Measurements from ENCODE around the gene RNMT. TPM values are rescaled to one million over a fixed set of nuclear protein-coding genes. Genes with fewer than 3 reads are reported as not detected.

The RNMT gene
- total RNA-seq, 1 experiment from 2014 or later: 58.0 TPM

GRCh38 chr18:13813271-13813849 is 86.9 kb downstream of the RNMT start:
- DNase-seq (ENCODE audit: low read depth, low spot score): peak; percentile 50
- Histone ChIP-seq H3K36me3 (ENCODE audit: control insufficient read depth in 1 of 2, insufficient read depth in 2 of 2, low read length in 2 of 2) (no peaks in the 10 kb centered on the region), H4K20me1 (ENCODE audit: insufficient read depth) (no peaks in the 10 kb centered on the region), H3K79me2 (ENCODE audit: insufficient read depth, low read length) (no peaks in the 10 kb centered on the region), H3K9me2 (ENCODE audit: insufficient read depth) (no peaks in the 10 kb centered on the region), H3K4me2 (ENCODE audit: low read length) (no peak overlapping the region), H3K27ac (ENCODE audit: low read depth, low read length) (no peak overlapping the region), H3K9me3 (ENCODE audit: control insufficient read depth in 1 of 2, insufficient read depth in 1 of 2, low read depth in 1 of 2, low read length in 2 of 2) (no peaks in the 10 kb centered on the region), H2AFZ (ENCODE audit: low read depth, low read length, poor library complexity, severe bottlenecking) (no peak overlapping the region), H3K27me3 (ENCODE audit: insufficient read depth, low read length) (no peaks in the 10 kb centered on the region), H3K4me1 (ENCODE audit: control insufficient read depth in 1 of 2, insufficient read depth in 2 of 2, low read length in 2 of 2) (peaks cover 9 to 15% of the 10 kb centered on the region in 2 experiments), H3K4me3 (replicated peaks in 1 of 2; ENCODE audit: low read depth in 1 of 2, low read length in 2 of 2) (no peak overlapping the region), H3K9ac (ENCODE audit: low read length) (no peak overlapping the region)
- RAD21 ChIA-PET (ENCODE audit: low non-redundant PET in 1 of 2, low total read pairs in 2 of 2, uncharacterized antibody in 2 of 2, unreplicated experiment in 2 of 2): interaction anchor here (1.0 to 1.6 kb wide), 2 partner anchors 273 kb away, joined by 4 to 5 read pairs; no protein-coding TSS in a partner anchor
- TF ChIP-seq CTCF (IDR thresholded peaks at IDR 0.05 in 2 of 3, conservative IDR thresholded peaks at IDR 0.05 in 1 of 3; ENCODE audit: borderline replicate concordance in 1 of 3, insufficient read depth in 1 of 3, low read depth in 2 of 3, low read length in 2 of 3) (peak; percentile 50 to 91 (median 89); a peak in 5 of 6 replicates), MAX (IDR thresholded peaks at IDR 0.05) (no peak), ATF3 (IDR thresholded peaks at IDR 0.05) (no peak), ZNF274 (IDR thresholded peaks at IDR 0.05; ENCODE audit: low read depth, low read length) (no peak), FOSL1 (IDR thresholded peaks at IDR 0.05; ENCODE audit: low read depth) (peak; percentile 12; the same call in 1 of the 2 replicates), RAD21 (IDR thresholded peaks at IDR 0.05; ENCODE audit: low read depth) (peak; percentile 58)
- no TSS peak for BruUV-seq (replicated peaks)
- POLR2A ChIA-PET: no interaction called here
- intact Hi-C loops (cut with micrococcal nuclease): loop anchor here (1.0 to 10.0 kb wide), 2 partner anchors 273 to 581 kb away; no protein-coding TSS in a partner anchor
- CTCF ChIA-PET: interaction anchor here (0.7 to 4.6 kb wide), 16 partner anchors 8 to 597 kb away, joined by 3 to 54 read pairs (median 6); partner anchors contain the start of gene MC5R
- ATAC-seq: peak; percentile 90

Other genes starting within 250 kb of the RNMT start
- 26.2 TPM for gene FAM210A, start 115 bp upstream of the RNMT start, total RNA-seq (2021; ENCODE audit: unreplicated experiment)
- not detected for gene MC5R, start 97.5 kb downstream of the RNMT start, total RNA-seq (2021; ENCODE audit: unreplicated experiment)
- not detected for gene MC2R, start 188.9 kb downstream of the RNMT start, total RNA-seq (2021; ENCODE audit: unreplicated experiment)

Data from HCT116 (cell line).